NT2/D1 (cell line): ENCODE measurements around the gene RCOR2.

ENCODE experiments used
- SUZ12 ChIP-seq: IDR thresholded peaks from 2 replicates; pipeline ENCODE4 v1.6.1; 2011; ENCODE audit not compliant: insufficient read length, insufficient read depth; ENCODE audit errors: extremely low read depth
- ZNF274 ChIP-seq: IDR thresholded peaks from 2 replicates; pipeline ENCODE4 v1.6.1; 2011; ENCODE audit warnings: mild to moderate bottlenecking, low read depth, low read length

GRCh38 chr11:63875506-63876065 is 41.4 kb downstream of the RCOR2 start:
- TF ChIP-seq ZNF274 (no peak), SUZ12 (no peak)
